ENCODE results near the gene SNX21.

GRCh38 chr20:45826381-45827019 is 7.1 kb upstream of the SNX21 start:
- TF ChIP-seq, protein P1, sequence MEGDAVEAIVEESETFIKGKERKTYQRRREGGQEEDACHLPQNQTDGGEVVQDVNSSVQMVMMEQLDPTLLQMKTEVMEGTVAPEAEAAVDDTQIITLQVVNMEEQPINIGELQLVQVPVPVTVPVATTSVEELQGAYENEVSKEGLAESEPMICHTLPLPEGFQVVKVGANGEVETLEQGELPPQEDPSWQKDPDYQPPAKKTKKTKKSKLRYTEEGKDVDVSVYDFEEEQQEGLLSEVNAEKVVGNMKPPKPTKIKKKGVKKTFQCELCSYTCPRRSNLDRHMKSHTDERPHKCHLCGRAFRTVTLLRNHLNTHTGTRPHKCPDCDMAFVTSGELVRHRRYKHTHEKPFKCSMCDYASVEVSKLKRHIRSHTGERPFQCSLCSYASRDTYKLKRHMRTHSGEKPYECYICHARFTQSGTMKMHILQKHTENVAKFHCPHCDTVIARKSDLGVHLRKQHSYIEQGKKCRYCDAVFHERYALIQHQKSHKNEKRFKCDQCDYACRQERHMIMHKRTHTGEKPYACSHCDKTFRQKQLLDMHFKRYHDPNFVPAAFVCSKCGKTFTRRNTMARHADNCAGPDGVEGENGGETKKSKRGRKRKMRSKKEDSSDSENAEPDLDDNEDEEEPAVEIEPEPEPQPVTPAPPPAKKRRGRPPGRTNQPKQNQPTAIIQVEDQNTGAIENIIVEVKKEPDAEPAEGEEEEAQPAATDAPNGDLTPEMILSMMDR (conservative IDR thresholded peaks at IDR 0.05) = no peak
- no peak for TF ChIP-seq EZH2 (IDR thresholded peaks at IDR 0.05; ENCODE audit: low read depth)

Measured in PC-9 (cell line).